Hepatocyte (in vitro differentiated cells): ENCODE results near the gene CYS1.

ENCODE experiments used
- EZH2 ChIP-seq: fragments of 200-600 bp; sonication (generic); IDR thresholded peaks from 2 replicates; pipeline ENCODE4 v1.6.1; 2016; ENCODE audit warnings: antibody characterized with exemption, mild to moderate bottlenecking, borderline replicate concordance
- EZH2phosphoT487 ChIP-seq: fragments of 200-600 bp; sonication (generic); IDR thresholded peaks from one replicate; pipeline ENCODE4 v1.6.1; 2018; ENCODE audit warnings: antibody characterized with exemption, mild to moderate bottlenecking, low read depth, moderate library complexity; ENCODE audit not compliant: unreplicated experiment, severe bottlenecking
- TF ChIP-seq, protein P1 (sequence below): fragments of 200-600 bp; sonication (generic); IDR thresholded peaks from 2 replicates; pipeline ENCODE4 v1.5.1; 2016; ENCODE audit warnings: antibody characterized with exemption, mild to moderate bottlenecking; ENCODE audit not compliant: poor library complexity

- TF ChIP-seq, protein P1, sequence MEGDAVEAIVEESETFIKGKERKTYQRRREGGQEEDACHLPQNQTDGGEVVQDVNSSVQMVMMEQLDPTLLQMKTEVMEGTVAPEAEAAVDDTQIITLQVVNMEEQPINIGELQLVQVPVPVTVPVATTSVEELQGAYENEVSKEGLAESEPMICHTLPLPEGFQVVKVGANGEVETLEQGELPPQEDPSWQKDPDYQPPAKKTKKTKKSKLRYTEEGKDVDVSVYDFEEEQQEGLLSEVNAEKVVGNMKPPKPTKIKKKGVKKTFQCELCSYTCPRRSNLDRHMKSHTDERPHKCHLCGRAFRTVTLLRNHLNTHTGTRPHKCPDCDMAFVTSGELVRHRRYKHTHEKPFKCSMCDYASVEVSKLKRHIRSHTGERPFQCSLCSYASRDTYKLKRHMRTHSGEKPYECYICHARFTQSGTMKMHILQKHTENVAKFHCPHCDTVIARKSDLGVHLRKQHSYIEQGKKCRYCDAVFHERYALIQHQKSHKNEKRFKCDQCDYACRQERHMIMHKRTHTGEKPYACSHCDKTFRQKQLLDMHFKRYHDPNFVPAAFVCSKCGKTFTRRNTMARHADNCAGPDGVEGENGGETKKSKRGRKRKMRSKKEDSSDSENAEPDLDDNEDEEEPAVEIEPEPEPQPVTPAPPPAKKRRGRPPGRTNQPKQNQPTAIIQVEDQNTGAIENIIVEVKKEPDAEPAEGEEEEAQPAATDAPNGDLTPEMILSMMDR = no peak
- TF ChIP-seq EZH2phosphoT487 (no peak), EZH2 (no peak)
Observed at GRCh38 chr2:10119601-10120157, 39.5 kb upstream of the CYS1 start.
